ENCODE measurements around the gene XPNPEP1. TPM values are rescaled to one million over a fixed set of nuclear protein-coding genes. Genes with fewer than 3 reads are reported as not detected.

Gene XPNPEP1
- total and polyA plus RNA-seq, 8 donors = 49.0 to 93.6 (median 80.5) TPM

DNA sequence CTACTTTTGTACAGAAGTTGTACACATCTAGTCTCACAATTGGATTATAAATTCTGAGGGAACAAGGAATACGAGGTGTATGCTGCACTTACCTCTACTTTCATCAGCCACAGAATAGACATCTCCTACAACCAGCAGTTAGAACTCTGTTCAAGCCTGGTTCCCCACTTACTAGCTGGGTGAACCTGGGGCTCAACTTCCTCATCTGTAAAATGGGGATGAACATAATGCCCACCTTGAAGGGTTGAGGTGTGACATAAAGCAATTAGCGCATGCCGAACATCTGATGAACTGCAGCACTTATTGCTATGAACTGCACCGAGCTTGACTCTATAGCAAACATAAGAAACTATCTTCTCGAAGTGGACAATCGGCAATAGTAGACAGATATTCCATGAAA, 25.3 kb downstream of the XPNPEP1 start:
- peaks cover 16 to 61% of the 10 kb centered on the region in 2 donors for H3K4me1 ChIP-seq

DNA sequence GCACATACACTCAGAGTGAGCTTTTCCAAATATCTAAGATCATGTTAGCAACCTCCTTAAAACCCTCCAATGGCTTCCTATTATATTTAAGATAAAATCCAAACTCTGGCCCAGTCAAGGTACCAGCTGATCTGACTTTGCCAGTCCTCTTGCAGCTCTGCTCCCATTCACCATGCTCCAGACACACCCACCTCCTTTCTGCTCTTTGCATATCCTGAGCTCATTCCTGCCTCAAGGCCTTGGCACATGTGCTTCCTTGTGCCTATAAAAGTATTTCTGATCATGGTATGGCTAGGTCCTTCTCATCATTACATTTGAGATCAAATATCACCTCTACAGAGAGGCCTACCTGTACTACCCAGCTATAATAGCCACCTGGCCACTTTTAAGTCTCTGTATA, 27.5 kb downstream of the XPNPEP1 start:
- H3K27me3 ChIP-seq = no peaks in the 10 kb centered on the region
- H3K9me3 ChIP-seq = no peaks in the 10 kb centered on the region
- DNase-seq (no peak), ATAC-seq (no peak)
- TF ChIP-seq, protein P1, sequence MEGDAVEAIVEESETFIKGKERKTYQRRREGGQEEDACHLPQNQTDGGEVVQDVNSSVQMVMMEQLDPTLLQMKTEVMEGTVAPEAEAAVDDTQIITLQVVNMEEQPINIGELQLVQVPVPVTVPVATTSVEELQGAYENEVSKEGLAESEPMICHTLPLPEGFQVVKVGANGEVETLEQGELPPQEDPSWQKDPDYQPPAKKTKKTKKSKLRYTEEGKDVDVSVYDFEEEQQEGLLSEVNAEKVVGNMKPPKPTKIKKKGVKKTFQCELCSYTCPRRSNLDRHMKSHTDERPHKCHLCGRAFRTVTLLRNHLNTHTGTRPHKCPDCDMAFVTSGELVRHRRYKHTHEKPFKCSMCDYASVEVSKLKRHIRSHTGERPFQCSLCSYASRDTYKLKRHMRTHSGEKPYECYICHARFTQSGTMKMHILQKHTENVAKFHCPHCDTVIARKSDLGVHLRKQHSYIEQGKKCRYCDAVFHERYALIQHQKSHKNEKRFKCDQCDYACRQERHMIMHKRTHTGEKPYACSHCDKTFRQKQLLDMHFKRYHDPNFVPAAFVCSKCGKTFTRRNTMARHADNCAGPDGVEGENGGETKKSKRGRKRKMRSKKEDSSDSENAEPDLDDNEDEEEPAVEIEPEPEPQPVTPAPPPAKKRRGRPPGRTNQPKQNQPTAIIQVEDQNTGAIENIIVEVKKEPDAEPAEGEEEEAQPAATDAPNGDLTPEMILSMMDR (IDR thresholded peaks at IDR 0.05) = no peak
- no peak overlapping the region for H3K4me3 ChIP-seq
- H3K27ac ChIP-seq = peak overlapping the region in 1 of 2 donors; percentile 41
- intact Hi-C loops (cut with DNase I) = no loop called here
- H3K4me1 ChIP-seq = peaks cover 13 to 57% of the 10 kb centered on the region in 2 donors
- peaks cover 0 to 16% of the 10 kb centered on the region in 2 donors for H3K36me3 ChIP-seq

More for the DNA sequence above, 25.3 kb downstream of the XPNPEP1 start:
- ATAC-seq (no peak), DNase-seq (no peak)
- H3K27ac ChIP-seq = no peak overlapping the region
- no peak overlapping the region for H3K4me3 ChIP-seq
- TF ChIP-seq, protein P1 (IDR thresholded peaks at IDR 0.05) = no peak
- no peaks in the 10 kb centered on the region for H3K27me3 ChIP-seq
- intact Hi-C loops (cut with DNase I) = no loop called here
- no peaks in the 10 kb centered on the region for H3K9me3 ChIP-seq
- no peaks in the 10 kb centered on the region for H3K36me3 ChIP-seq

DNA sequence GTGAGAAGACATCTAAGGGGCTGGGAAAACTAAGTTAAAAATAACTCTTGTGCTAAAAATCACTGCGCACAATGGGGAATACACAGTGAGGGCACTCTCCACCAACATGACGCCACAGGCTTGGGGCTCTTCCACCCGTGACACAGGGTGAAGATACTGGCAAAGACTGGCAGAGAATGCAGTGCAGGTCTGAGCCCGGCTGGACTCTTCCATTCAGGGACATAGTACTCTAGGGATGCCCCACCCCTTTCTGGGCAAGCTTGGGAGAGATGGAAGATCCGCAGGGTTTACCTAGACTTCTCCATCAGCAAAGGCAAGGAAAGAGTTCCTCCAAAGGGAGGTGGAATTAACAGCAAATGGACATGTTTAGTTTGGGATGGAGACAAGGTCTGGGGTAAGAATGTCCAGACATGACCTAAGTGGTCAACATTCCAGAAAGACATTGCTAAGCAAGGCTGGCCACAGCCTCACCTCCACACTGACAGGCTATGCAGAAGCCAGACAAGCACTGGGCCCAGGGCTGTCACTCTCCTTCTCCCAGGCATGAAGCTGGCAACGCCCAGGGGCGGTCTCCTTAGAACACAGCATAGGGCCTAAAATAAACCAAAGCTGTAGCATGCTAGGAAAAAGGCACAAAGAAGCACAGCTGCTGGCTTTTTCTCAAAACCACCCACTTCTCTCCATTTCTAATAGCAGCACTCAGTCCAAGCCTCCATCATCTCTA, 28.1 kb downstream of the XPNPEP1 start:
- peaks cover 0 to 20% of the 10 kb centered on the region in 2 donors for H3K36me3 ChIP-seq
- DNase-seq = no peak
- TF ChIP-seq, protein P1 (IDR thresholded peaks at IDR 0.05) = no peak
- no peaks in the 10 kb centered on the region for H3K9me3 ChIP-seq
- peaks cover 13 to 57% of the 10 kb centered on the region in 2 donors for H3K4me1 ChIP-seq
- H3K27ac ChIP-seq = peak overlapping the region in 1 of 2 donors; percentile 41
- no peaks in the 10 kb centered on the region for H3K27me3 ChIP-seq
- intact Hi-C loops (cut with DNase I) = no loop called here
- no peak overlapping the region for H3K4me3 ChIP-seq
- peak; percentile 42 for ATAC-seq

DNA sequence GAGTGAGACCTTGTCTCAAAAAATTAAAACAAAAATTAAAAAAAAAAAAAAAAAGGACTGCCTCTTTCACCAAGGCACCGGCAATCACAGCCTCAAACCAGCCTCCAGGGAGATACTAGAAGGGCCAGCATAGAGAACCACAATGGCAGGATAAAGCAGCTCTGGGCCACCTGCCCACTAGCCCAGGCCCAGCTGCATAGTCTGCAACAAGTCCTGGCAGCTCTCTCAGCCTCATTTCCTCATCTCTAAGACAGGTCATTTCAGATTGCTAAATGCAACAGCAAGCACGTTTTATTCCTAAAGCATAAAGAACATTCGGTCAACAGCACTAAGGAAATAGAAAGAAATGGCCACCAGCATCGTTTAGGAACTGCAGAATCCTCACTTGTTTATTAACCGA, 28.8 kb downstream of the XPNPEP1 start:
- peaks cover 0 to 20% of the 10 kb centered on the region in 2 donors for H3K36me3 ChIP-seq
- peak; percentile 69 for ATAC-seq
- no peaks in the 10 kb centered on the region for H3K27me3 ChIP-seq
- TF ChIP-seq, protein P1 (IDR thresholded peaks at IDR 0.05) = no peak
- H3K4me3 ChIP-seq = no peak overlapping the region
- DNase-seq = peak in 3 of 4 donors; percentile 36 to 74 (median 52)
- peaks cover 11 to 50% of the 10 kb centered on the region in 2 donors for H3K4me1 ChIP-seq
- H3K27ac ChIP-seq = peak overlapping the region; percentile 28 to 41
- intact Hi-C loops (cut with DNase I) = no loop called here
- no peaks in the 10 kb centered on the region for H3K9me3 ChIP-seq

DNA sequence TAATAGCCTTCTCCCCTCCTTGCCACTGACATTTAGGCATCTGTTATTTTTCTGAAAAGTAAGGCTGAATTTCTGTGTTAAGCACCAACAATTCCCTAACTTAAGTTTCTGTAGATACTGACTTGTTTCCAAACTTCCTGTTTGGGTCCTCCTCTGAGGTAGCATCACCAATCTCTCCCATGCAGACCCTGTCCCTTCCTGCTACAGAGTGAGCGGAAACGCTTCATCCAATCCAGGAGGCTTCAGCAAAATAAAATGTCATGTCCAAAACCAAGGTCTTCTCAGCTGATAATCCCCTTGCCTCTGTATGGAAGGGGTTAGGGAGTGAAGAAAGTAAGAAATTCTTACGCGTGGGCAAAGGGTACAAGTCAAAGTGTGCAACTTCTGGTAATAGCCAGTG, 29.9 kb downstream of the XPNPEP1 start:
- no peak for ATAC-seq
- TF ChIP-seq, protein P1 (IDR thresholded peaks at IDR 0.05) = no peak
- intact Hi-C loops (cut with DNase I) = no loop called here
- peaks cover 0 to 29% of the 10 kb centered on the region in 2 donors for H3K36me3 ChIP-seq
- H3K4me3 ChIP-seq = no peak overlapping the region
- DNase-seq = no peak
- no peaks in the 10 kb centered on the region for H3K27me3 ChIP-seq
- H3K4me1 ChIP-seq = peaks cover 5 to 42% of the 10 kb centered on the region in 2 donors
- H3K27ac ChIP-seq = no peak overlapping the region
- no peaks in the 10 kb centered on the region for H3K9me3 ChIP-seq
